ENCODE measurements around the gene SEMA3E. TPM values are rescaled to one million over a fixed set of nuclear protein-coding genes. Genes with fewer than 3 reads are reported as not detected.

SEMA3E gene
- total and polyA plus RNA-seq, 4 donors = 1.0 to 23.5 (median 3.1) TPM

- no peak for ATAC-seq (ENCODE audit: insufficient read depth, low FRiP score)
- Histone ChIP-seq H3K4me1 (ENCODE audit: control insufficient read depth in 5 of 5, insufficient read depth in 5 of 5, low read length in 5 of 5) (no peaks in the 10 kb centered on the region), H3K27ac (ENCODE audit: low read depth in 1 of 2, low read length in 1 of 2) (no peak overlapping the region), H3K27me3 (ENCODE audit: control insufficient read depth in 3 of 3, insufficient read depth in 3 of 3, low read length in 2 of 3) (peaks cover 0 to 2% (median 0%) of the 10 kb centered on the region in 3 donors), H3K4me3 (no peak overlapping the region), H3K36me3 (ENCODE audit: control insufficient read depth in 4 of 4, insufficient read depth in 4 of 4, low read length in 4 of 4) (no peaks in the 10 kb centered on the region), H3K9me3 (ENCODE audit: control insufficient read depth in 4 of 4, insufficient read depth in 3 of 4, low read length in 3 of 4) (no peaks in the 10 kb centered on the region), H3K9ac (ENCODE audit: insufficient read depth in 1 of 2, low read length in 2 of 2) (no peak overlapping the region)
- TF ChIP-seq CTCF (IDR thresholded peaks at IDR 0.05; ENCODE audit: control extremely low read depth, extremely low read depth) = no peak
- WGBS, 2 donors = 64 to 81% methylated on average over 2 of the region's 2 CpGs
- no peak for DNase-seq
These were observed 311.9 kb downstream of the SEMA3E start for GRCh38 chr7:83337050-83337449.

GRCh38 chr7:83326223-83326622 lies 322.7 kb downstream of the SEMA3E start:
- TF ChIP-seq CTCF (IDR thresholded peaks at IDR 0.05; ENCODE audit: control extremely low read depth, extremely low read depth) = no peak
- peak; percentile 41 for ATAC-seq (ENCODE audit: insufficient read depth, low FRiP score)
- Histone ChIP-seq H3K27ac (ENCODE audit: low read depth in 1 of 2, low read length in 1 of 2) (no peak overlapping the region), H3K4me1 (ENCODE audit: control insufficient read depth in 5 of 5, insufficient read depth in 5 of 5, low read length in 5 of 5) (no peaks in the 10 kb centered on the region), H3K9me3 (ENCODE audit: control insufficient read depth in 4 of 4, insufficient read depth in 3 of 4, low read length in 3 of 4) (no peaks in the 10 kb centered on the region), H3K27me3 (ENCODE audit: control insufficient read depth in 3 of 3, insufficient read depth in 3 of 3, low read length in 2 of 3) (no peaks in the 10 kb centered on the region), H3K4me3 (no peak overlapping the region), H3K36me3 (ENCODE audit: control insufficient read depth in 4 of 4, insufficient read depth in 4 of 4, low read length in 4 of 4) (no peaks in the 10 kb centered on the region), H3K9ac (ENCODE audit: insufficient read depth in 1 of 2, low read length in 2 of 2) (no peak overlapping the region)
- WGBS, 2 donors = 66 to 79% methylated on average over 2 of the region's 2 CpGs
- no peak for DNase-seq

GRCh38 chr7:83325083-83325482 lies 323.9 kb downstream of the SEMA3E start:
- Histone ChIP-seq H3K4me1 (ENCODE audit: control insufficient read depth in 5 of 5, insufficient read depth in 5 of 5, low read length in 5 of 5) (no peaks in the 10 kb centered on the region), H3K4me3 (no peak overlapping the region), H3K9ac (ENCODE audit: insufficient read depth in 1 of 2, low read length in 2 of 2) (no peak overlapping the region), H3K9me3 (ENCODE audit: control insufficient read depth in 4 of 4, insufficient read depth in 3 of 4, low read length in 3 of 4) (no peaks in the 10 kb centered on the region), H3K27ac (ENCODE audit: low read depth in 1 of 2, low read length in 1 of 2) (no peak overlapping the region), H3K27me3 (ENCODE audit: control insufficient read depth in 3 of 3, insufficient read depth in 3 of 3, low read length in 2 of 3) (no peaks in the 10 kb centered on the region), H3K36me3 (ENCODE audit: control insufficient read depth in 4 of 4, insufficient read depth in 4 of 4, low read length in 4 of 4) (no peaks in the 10 kb centered on the region)
- WGBS, 2 donors = 96% methylated on average over 5 of the region's 5 CpGs
- TF ChIP-seq CTCF (IDR thresholded peaks at IDR 0.05; ENCODE audit: control extremely low read depth, extremely low read depth) = no peak
- no peak for ATAC-seq (ENCODE audit: insufficient read depth, low FRiP score)
- no peak for DNase-seq

GRCh38 chr7:83324596-83324995 lies 324.3 kb downstream of the SEMA3E start:
- ATAC-seq (ENCODE audit: insufficient read depth, low FRiP score) = no peak
- no peaks in the 10 kb centered on the region for H3K36me3 ChIP-seq (ENCODE audit: control insufficient read depth in 4 of 4, insufficient read depth in 4 of 4, low read length in 4 of 4)
- no peak overlapping the region for H3K9ac ChIP-seq (ENCODE audit: insufficient read depth in 1 of 2, low read length in 2 of 2)
- no peaks in the 10 kb centered on the region for H3K9me3 ChIP-seq (ENCODE audit: control insufficient read depth in 4 of 4, insufficient read depth in 3 of 4, low read length in 3 of 4)
- TF ChIP-seq CTCF (IDR thresholded peaks at IDR 0.05; ENCODE audit: control extremely low read depth, extremely low read depth) = no peak
- H3K4me3 ChIP-seq = no peak overlapping the region
- H3K4me1 ChIP-seq (ENCODE audit: control insufficient read depth in 5 of 5, insufficient read depth in 5 of 5, low read length in 5 of 5) = no peaks in the 10 kb centered on the region
- no peaks in the 10 kb centered on the region for H3K27me3 ChIP-seq (ENCODE audit: control insufficient read depth in 3 of 3, insufficient read depth in 3 of 3, low read length in 2 of 3)
- DNase-seq = no peak
- WGBS, 2 donors = 78 to 80% methylated on average over 2 of the region's 2 CpGs
- H3K27ac ChIP-seq (ENCODE audit: low read depth in 1 of 2, low read length in 1 of 2) = no peak overlapping the region

All from lung (tissue), 12 donors.